Caco-2 (cell line): ENCODE data around the gene PFKFB2. TPM values are rescaled to one million over a fixed set of nuclear protein-coding genes. Genes with fewer than 3 reads are reported as not detected.

Experiments used
- BruUV-seq: library from RNA; stranded (reverse); fragments of 400-500 nt; replicated peaks from 2 replicates; lab custom pipeline; 2021; lab: Mats Ljungman, UMichigan
- CTCF ChIA-PET: fragments of 300-600 bp; sonication (Branson Sonifier 250); formaldehyde crosslinking; loops from one replicate; lab custom pipeline; 2022; ENCODE audit warnings: antibody characterized with exemption; lab: Charles Lee
- POLR2A ChIA-PET: fragments of 300-600 bp; sonication (Branson Sonifier 250); formaldehyde crosslinking; loops from one replicate; lab custom pipeline; 2022; ENCODE audit warnings: antibody characterized with exemption; lab: Charles Lee
- DNase-seq, 2 experiments: peaks; one replicate each; pipeline versions ENCODE4 v3.0.0 to v3.0.0-alpha.2; 2020 to 2022
- H3K27me3 ChIP-seq: replicated peaks from 2 replicates; pipeline ENCODE4 v1.6.0; 2011; ENCODE audit warnings: low read length; ENCODE audit not compliant: control insufficient read depth, insufficient read depth
- H3K36me3 ChIP-seq: 2 replicates; pipeline ENCODE4 v1.5.1; 2011; ENCODE audit warnings: low read length; ENCODE audit not compliant: control insufficient read depth, insufficient read depth
- H3K4me1 ChIP-seq: fragments of 250-450 bp; sonication (Bioruptor Pico); 2 replicates; pipeline ENCODE4 v1.5.1; 2020; ENCODE audit warnings: mild to moderate bottlenecking
- H3K4me3 ChIP-seq: 2 replicates; pipeline ENCODE4 v1.5.1; 2011; ENCODE audit warnings: low read depth, mild to moderate bottlenecking, control low read depth, low read length
- H3K9me3 ChIP-seq: fragments of 250-450 bp; sonication (Bioruptor Pico); 2 replicates; pipeline ENCODE4 v1.5.1; 2020; ENCODE audit warnings: mild to moderate bottlenecking, moderate library complexity
- H3K27ac Mint-ChIP-seq: one replicate; pipeline ENCODE4 v1.8.0; 2022; ENCODE audit warnings: mixed read lengths; ENCODE audit not compliant: unreplicated experiment
- H3K27me3 Mint-ChIP-seq: one replicate; pipeline ENCODE4 v1.8.0; 2022; ENCODE audit warnings: mixed read lengths; ENCODE audit not compliant: insufficient read depth, unreplicated experiment
- H3K36me3 Mint-ChIP-seq: one replicate; pipeline ENCODE4 v1.8.0; 2022; ENCODE audit warnings: mild to moderate bottlenecking, mixed read lengths; ENCODE audit not compliant: insufficient read depth, unreplicated experiment
- H3K4me1 Mint-ChIP-seq: one replicate; pipeline ENCODE4 v1.8.0; 2022; ENCODE audit warnings: low read depth, mixed read lengths; ENCODE audit not compliant: unreplicated experiment
- H3K4me3 Mint-ChIP-seq: one replicate; pipeline ENCODE4 v1.8.0; 2022; ENCODE audit warnings: mild to moderate bottlenecking, moderate library complexity, mixed read lengths; ENCODE audit not compliant: unreplicated experiment
- H3K9me3 Mint-ChIP-seq: one replicate; pipeline ENCODE4 v1.8.0; 2022; ENCODE audit warnings: mixed read lengths; ENCODE audit not compliant: unreplicated experiment
- intact Hi-C: fragments of 100-400 bp; cut with micrococcal nuclease; formaldehyde crosslinking; loops from one replicate; pipeline ENCODE4 v1.10.0; 2022; ENCODE audit not compliant: unreplicated experiment
- total RNA-seq: library from RNA; stranded (reverse); gene quantifications from 2 replicates; pipeline ENCODE4 v1.2.3, GENCODE V29; 2022
- TF ChIP-seq, protein P1 (sequence below), 2 experiments: fragments of 200-600 bp in 1 of 2; IDR thresholded peaks; 1 replicate in 1 of 2; 2 replicates in 1 of 2; pipeline versions ENCODE4 v1.5.1 to v1.8.0; 2011 to 2022; ENCODE audit warnings: antibody characterized with exemption in 1 of 2, control low read depth in 1 of 2, inconsistent platforms in 1 of 2, low read depth in 1 of 2, low read length in 1 of 2, mild to moderate bottlenecking in 1 of 2, moderate library complexity in 1 of 2; ENCODE audit not compliant: insufficient read depth in 1 of 2, severe bottlenecking in 1 of 2, unreplicated experiment in 1 of 2

The PFKFB2 gene
- total RNA-seq, 1 experiment from 2014 or later, result 38.9 TPM

DNA sequence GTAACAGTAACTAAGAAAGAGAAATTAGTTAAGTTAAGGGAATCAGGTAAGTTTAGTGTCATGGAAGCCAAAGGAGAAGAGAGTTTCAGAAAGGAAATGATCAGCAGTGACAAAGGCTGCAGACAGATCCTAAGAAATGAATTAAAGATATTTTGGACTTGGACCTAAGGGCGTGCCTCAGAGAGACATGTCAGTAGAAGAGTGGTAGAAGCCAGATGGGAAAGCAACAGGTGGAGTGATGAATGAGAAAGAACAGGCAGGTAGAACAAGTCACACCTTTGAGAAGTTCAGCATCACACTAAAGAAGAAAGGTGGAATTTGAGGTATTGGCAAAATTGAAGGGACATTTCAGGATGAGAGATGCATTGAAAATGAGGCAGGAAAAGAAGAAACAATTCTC, 49.6 kb downstream of the PFKFB2 start:
- intact Hi-C loops, result loop anchor here (2.0 kb wide), 1 partner anchor 14 kb away; the partner anchor contains the start of gene C4BPB
- Histone ChIP-seq H3K27me3 (no peaks in the 10 kb centered on the region), H3K4me3 (no peak overlapping the region), H3K9me3 (peaks cover 20% of the 10 kb centered on the region), H3K36me3 (no peaks in the 10 kb centered on the region; the same call in 1 of the 2 replicates), H3K4me1 (peaks cover 27% of the 10 kb centered on the region)
- Mint-ChIP-seq H3K4me3 (no peak overlapping the region), H3K27me3 (no peaks in the 10 kb centered on the region), H3K36me3 (peaks cover 29% of the 10 kb centered on the region), H3K9me3 (peaks cover 30% of the 10 kb centered on the region), H3K4me1 (peaks cover 27% of the 10 kb centered on the region), H3K27ac (peak overlapping the region; percentile 34)
- CTCF ChIA-PET, result no interaction called here
- DNase-seq, result no peak
- TF ChIP-seq, protein P1, sequence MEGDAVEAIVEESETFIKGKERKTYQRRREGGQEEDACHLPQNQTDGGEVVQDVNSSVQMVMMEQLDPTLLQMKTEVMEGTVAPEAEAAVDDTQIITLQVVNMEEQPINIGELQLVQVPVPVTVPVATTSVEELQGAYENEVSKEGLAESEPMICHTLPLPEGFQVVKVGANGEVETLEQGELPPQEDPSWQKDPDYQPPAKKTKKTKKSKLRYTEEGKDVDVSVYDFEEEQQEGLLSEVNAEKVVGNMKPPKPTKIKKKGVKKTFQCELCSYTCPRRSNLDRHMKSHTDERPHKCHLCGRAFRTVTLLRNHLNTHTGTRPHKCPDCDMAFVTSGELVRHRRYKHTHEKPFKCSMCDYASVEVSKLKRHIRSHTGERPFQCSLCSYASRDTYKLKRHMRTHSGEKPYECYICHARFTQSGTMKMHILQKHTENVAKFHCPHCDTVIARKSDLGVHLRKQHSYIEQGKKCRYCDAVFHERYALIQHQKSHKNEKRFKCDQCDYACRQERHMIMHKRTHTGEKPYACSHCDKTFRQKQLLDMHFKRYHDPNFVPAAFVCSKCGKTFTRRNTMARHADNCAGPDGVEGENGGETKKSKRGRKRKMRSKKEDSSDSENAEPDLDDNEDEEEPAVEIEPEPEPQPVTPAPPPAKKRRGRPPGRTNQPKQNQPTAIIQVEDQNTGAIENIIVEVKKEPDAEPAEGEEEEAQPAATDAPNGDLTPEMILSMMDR (IDR thresholded peaks at IDR 0.05; ENCODE audit: insufficient read depth in 1 of 2, low read depth in 1 of 2, low read length in 1 of 2, severe bottlenecking in 1 of 2, unreplicated experiment in 1 of 2), result no peak
- no TSS peak for BruUV-seq
- POLR2A ChIA-PET, result no interaction called here

DNA sequence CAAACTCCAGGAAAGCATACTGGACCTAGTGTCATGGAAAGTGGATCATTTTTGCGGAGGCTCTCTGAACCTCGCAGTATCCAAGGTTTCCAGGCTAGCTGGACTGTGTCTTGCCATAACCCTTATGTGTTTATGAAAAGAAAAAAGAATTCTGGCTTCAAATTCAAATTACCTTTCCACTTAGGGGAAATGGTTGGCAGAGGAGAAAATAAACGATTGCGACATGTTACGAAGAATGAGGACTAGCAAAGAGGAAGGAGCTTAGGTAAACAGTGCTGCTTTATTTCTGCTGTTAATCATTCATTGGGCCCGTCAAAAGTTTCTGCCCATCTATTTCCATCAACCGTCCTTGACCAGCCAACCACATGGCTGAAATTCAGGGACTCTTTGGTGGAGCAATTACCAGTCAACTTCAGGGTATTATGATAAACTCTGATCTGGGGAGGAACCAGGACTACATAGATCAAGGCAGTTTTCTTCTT, 50.9 kb downstream of the PFKFB2 start, which contains the start of gene C4BPA:
C4BPA (plus strand) TSS at position 342 of the 482 bp plus-strand sequence. CDS start 8,793 bp downstream, outside the sequence.
- H3K4me3 Mint-ChIP-seq, result peak within 1 kb of the TSS; percentile 42
- no peaks in the 10 kb centered on the region for H3K27me3 Mint-ChIP-seq
- Histone ChIP-seq H3K4me1 (peaks cover 27% of the 10 kb centered on the region), H3K4me3 (no peak within 1 kb of the TSS), H3K27me3 (no peaks in the 10 kb centered on the region), H3K9me3 (0 out of 2 replicates have a peak, but pooled peaks cover 10% of the 10 kb centered on the region), H3K36me3 (no peaks in the 10 kb centered on the region)
- ChIA-PET POLR2A (no interaction called here), CTCF (interaction anchor here (1.0 kb wide), 1 partner anchor 19 kb away, joined by 3 read pairs; no protein-coding TSS in a partner anchor)
- H3K4me1 Mint-ChIP-seq, result peaks cover 30% of the 10 kb centered on the region
- peak within 1 kb of the TSS; percentile 34 for H3K27ac Mint-ChIP-seq
- DNase-seq, result peak; percentile 46 to 54
- TF ChIP-seq, protein P1 (IDR thresholded peaks at IDR 0.05; ENCODE audit: insufficient read depth in 1 of 2, low read depth in 1 of 2, low read length in 1 of 2, severe bottlenecking in 1 of 2, unreplicated experiment in 1 of 2), result no peak
- peaks cover 30% of the 10 kb centered on the region for H3K9me3 Mint-ChIP-seq
- intact Hi-C loops, result loop anchor here (2.0 kb wide), 1 partner anchor 15 kb away; the partner anchor contains the start of gene C4BPB
- BruUV-seq, result no TSS peak
- H3K36me3 Mint-ChIP-seq, result peaks cover 16% of the 10 kb centered on the region

DNA sequence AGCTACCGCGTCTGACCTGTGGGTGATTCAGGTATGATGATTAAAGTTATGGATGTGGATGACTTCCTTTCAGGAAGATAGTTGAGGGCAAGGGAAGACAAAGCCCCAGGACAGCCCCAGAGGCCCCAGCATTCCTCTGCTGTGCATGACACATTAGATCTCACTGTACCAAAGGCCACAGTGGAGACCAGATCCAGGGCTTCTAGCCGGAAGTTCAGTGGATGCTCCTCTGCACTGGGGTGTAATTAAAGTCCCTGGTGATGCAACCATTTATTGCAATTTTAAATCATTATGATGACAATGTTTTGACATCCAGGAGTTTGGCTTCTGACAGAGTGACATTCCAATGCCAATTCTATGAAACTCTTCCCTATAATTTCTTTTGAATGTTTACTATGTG, 55.9 kb downstream of the PFKFB2 start:
- peaks cover 10% of the 10 kb centered on the region for H3K4me1 ChIP-seq
- no TSS peak for BruUV-seq
- H3K36me3 Mint-ChIP-seq, result no peaks in the 10 kb centered on the region
- peak; percentile 11 to 60 for DNase-seq
- H3K4me3 ChIP-seq, result no peak overlapping the region
- H3K4me1 Mint-ChIP-seq, result peaks cover 10% of the 10 kb centered on the region
- H3K27ac Mint-ChIP-seq, result no peak overlapping the region
- H3K27me3 ChIP-seq, result no peaks in the 10 kb centered on the region
- no peaks in the 10 kb centered on the region for H3K9me3 Mint-ChIP-seq
- POLR2A ChIA-PET, result no interaction called here
- H3K9me3 ChIP-seq, result 0 out of 2 replicates have a peak, but pooled peaks cover 6% of the 10 kb centered on the region
- H3K27me3 Mint-ChIP-seq, result no peaks in the 10 kb centered on the region
- no peak overlapping the region for H3K4me3 Mint-ChIP-seq
- TF ChIP-seq, protein P1 (IDR thresholded peaks at IDR 0.05; ENCODE audit: insufficient read depth in 1 of 2, low read depth in 1 of 2, low read length in 1 of 2, severe bottlenecking in 1 of 2, unreplicated experiment in 1 of 2), result no peak
- H3K36me3 ChIP-seq, result no peaks in the 10 kb centered on the region
- intact Hi-C loops, result no loop called here
- CTCF ChIA-PET, result no interaction called here
